Prostate gland (tissue), 2 donors: ENCODE data around the gene MYBPC2. TPM values are rescaled to one million over a fixed set of nuclear protein-coding genes. Genes with fewer than 3 reads are reported as not detected.

Experiments used
- DNase-seq: peaks from one replicate; pipeline ENCODE4 v3.0.0-alpha.2; 2019; ENCODE audit warnings: low spot score
- H3K27ac ChIP-seq, 2 donors: fragments of 200-600 bp; sonication (generic); 2 replicates each; pipeline ENCODE4 v1.5.1; 2017 to 2019
- H3K27me3 ChIP-seq: fragments of 200-600 bp; sonication (generic); replicated peaks from 2 replicates; pipeline ENCODE4 v1.5.1; 2019; ENCODE audit not compliant: insufficient read depth
- H3K36me3 ChIP-seq, 2 donors: fragments of 200-600 bp; sonication (generic); 1 replicate in 1 of 2; 2 replicates in 1 of 2; pipeline versions ENCODE4 v1.5.1 to v1.8.1; 2017 to 2019
- H3K4me1 ChIP-seq: fragments of 200-600 bp; sonication (generic); replicated peaks from 2 replicates; pipeline ENCODE4 v1.5.1; 2019
- H3K4me3 ChIP-seq, 2 donors: fragments of 200-600 bp; sonication (generic); 2 replicates each; pipeline ENCODE4 v1.5.1; 2017 to 2019
- H3K9me3 ChIP-seq: fragments of 200-600 bp; sonication (generic); 2 replicates; pipeline ENCODE4 v1.5.1; 2017
- POLR2A ChIP-seq: fragments of 450-650 bp; IDR thresholded peaks from one replicate; pipeline ENCODE4 v1.6.1; 2016; ENCODE audit warnings: antibody characterized with exemption, mild to moderate bottlenecking
- POLR2AphosphoS5 ChIP-seq: sonication (generic); formaldehyde crosslinking; IDR thresholded peaks from one replicate; pipeline ENCODE4 v1.6.1; 2017; ENCODE audit warnings: antibody characterized with exemption
- WGBS: methylation state at CpG from one replicate; pipeline ENCODE4 v1.1.5; 2018; 5-methylcytosine and 5-hydroxymethylcytosine counted together
- intact Hi-C: fragments of 100-400 bp; cut with DNase I; formaldehyde crosslinking; loops from one replicate; pipeline ENCODE4 v1.14.2; 2022
- total RNA-seq, 2 donors: library from RNA; depleted of rRNA; stranded (reverse); fragments of >200 nt; gene quantifications; one replicate each; pipeline ENCODE4 v1.1.0, GENCODE V29; 2016
- TF ChIP-seq, protein P1 (sequence below), 4 experiments: fragments of 200-600 bp in 2 of 4; fragments of 450-650 bp in 2 of 4; sonication (generic) in 2 of 4; IDR thresholded peaks; 1 replicate in 3 of 4; 2 replicates in 1 of 4; pipeline ENCODE4 v1.5.1; 2016 to 2019; ENCODE audit warnings: antibody characterized with exemption in 4 of 4, mild to moderate bottlenecking in 2 of 4, moderate library complexity in 2 of 4

The MYBPC2 gene
- total RNA-seq, 2 donors from 2014 or later, result 0.09 to 0.34 TPM

DNA sequence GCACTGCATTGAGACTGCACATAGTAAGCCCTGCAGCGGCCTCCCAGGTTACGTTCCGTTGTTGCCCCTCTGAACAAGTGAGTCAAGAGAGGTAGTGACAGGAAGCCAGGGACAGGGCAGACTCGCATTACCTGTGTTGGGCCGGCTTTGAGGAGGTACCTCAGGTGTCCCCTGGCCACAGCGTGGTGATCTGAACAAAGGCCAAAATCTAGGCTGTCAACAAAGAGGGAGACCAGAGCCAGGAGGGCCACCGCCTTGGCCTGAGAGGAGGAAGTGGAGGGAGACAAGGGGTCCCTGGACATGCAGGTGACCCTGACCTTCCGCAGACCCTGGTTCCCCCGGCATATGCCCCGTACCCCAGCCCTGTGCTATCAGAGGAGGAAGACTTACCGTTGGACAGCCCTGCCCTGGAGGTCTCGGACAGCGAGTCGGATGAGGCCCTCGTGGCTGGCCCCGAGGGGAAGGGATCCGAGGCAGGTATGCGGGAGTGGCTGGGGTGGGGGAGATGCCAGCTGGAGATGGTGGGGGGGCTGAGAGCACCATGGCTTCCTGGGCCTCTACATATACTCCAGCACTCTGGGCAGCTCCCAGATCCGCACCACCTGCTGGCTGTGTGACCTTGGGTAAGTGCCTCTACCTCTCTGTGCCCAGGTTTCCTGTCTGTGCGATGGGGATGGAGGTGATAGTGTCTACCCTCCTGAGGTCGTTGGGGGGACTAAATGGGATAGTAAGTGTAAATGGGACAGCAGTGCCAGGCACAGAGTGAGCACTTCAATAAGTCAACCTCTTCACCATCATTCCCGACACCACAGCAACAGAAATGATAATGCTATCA, 9.2 kb upstream of the MYBPC2 start:
- intact Hi-C loops, result no loop called here
- WGBS, result 77% methylated on average over 22 of the region's 22 CpGs
- Histone ChIP-seq H3K4me1 (no peaks in the 10 kb centered on the region), H3K4me3 (no peak overlapping the region), H3K36me3 (no peaks in the 10 kb centered on the region), H3K9me3 (no peaks in the 10 kb centered on the region), H3K27ac (no peak overlapping the region), H3K27me3 (peaks cover 3% of the 10 kb centered on the region)
- no peak for DNase-seq
- TF ChIP-seq, protein P1, sequence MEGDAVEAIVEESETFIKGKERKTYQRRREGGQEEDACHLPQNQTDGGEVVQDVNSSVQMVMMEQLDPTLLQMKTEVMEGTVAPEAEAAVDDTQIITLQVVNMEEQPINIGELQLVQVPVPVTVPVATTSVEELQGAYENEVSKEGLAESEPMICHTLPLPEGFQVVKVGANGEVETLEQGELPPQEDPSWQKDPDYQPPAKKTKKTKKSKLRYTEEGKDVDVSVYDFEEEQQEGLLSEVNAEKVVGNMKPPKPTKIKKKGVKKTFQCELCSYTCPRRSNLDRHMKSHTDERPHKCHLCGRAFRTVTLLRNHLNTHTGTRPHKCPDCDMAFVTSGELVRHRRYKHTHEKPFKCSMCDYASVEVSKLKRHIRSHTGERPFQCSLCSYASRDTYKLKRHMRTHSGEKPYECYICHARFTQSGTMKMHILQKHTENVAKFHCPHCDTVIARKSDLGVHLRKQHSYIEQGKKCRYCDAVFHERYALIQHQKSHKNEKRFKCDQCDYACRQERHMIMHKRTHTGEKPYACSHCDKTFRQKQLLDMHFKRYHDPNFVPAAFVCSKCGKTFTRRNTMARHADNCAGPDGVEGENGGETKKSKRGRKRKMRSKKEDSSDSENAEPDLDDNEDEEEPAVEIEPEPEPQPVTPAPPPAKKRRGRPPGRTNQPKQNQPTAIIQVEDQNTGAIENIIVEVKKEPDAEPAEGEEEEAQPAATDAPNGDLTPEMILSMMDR (IDR thresholded peaks at IDR 0.05), result no peak
- TF ChIP-seq POLR2AphosphoS5, result no peak
- TF ChIP-seq POLR2A, result no peak

DNA sequence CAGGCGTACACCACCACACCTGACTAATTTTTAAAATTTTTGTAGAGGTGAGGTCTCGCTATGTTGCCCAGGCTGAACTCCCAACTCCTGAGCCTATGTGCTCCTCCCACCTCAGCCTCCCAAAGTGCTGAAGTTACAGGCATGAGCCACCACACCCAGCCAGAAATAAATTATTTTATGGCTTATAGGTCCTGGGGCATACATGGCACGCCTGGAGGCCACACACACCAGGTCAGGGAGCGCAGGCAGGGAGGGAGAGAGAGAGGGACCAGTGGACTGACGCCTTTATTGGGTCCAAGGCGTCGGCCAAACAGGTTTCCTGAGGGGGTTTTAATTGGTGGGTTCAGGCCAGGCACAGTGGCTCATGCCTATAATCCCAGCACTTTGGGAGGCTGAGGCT, 7.1 kb upstream of the MYBPC2 start:
- H3K27ac ChIP-seq, result no peak overlapping the region
- 77% methylated on average over 7 of the region's 7 CpGs for WGBS
- H3K36me3 ChIP-seq, result no peaks in the 10 kb centered on the region
- TF ChIP-seq, protein P1 (IDR thresholded peaks at IDR 0.05), result no peak
- TF ChIP-seq POLR2A (no peak), POLR2AphosphoS5 (no peak)
- H3K9me3 ChIP-seq, result no peaks in the 10 kb centered on the region
- no peak for DNase-seq
- intact Hi-C loops, result no loop called here
- H3K4me3 ChIP-seq, result no peak overlapping the region
- H3K27me3 ChIP-seq, result no peaks in the 10 kb centered on the region
- no peaks in the 10 kb centered on the region for H3K4me1 ChIP-seq

DNA sequence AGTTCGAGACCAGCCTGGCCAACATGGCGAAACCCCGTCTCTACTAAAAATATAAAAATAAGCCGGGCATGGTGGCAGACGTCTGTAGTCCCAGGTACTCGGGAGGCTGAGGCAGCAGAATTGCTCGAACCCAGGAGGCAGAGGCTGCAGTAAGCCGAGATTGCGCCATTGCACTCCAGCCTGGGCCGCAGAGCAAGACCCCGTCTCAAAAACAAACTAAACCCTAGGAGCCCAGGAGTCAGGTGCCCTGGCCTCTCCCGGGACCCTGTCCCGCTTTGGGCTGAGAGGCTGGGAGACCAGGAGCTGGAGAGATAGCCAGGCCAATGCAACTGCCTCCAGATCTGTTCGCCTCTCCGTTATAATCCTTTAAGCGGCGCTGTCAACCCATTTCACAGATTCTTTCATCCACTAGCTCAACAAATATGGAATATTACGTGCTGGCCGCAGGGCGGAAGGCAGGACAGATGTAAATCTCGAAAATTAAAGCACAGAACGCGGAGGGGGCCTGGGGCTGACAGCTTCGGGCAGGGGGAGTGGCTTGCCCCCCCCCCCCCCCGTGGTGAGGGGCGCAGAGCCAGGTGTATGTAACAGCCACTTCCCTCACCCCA, 5.3 kb upstream of the MYBPC2 start:
- Histone ChIP-seq H3K4me1 (no peaks in the 10 kb centered on the region), H3K27me3 (no peaks in the 10 kb centered on the region), H3K36me3 (no peaks in the 10 kb centered on the region), H3K4me3 (peak overlapping the region; percentile 13 to 22), H3K27ac (no peak overlapping the region), H3K9me3 (no peaks in the 10 kb centered on the region)
- no peak for TF ChIP-seq POLR2A
- no peak for TF ChIP-seq POLR2AphosphoS5
- TF ChIP-seq, protein P1 (IDR thresholded peaks at IDR 0.05), result no peak
- DNase-seq, result no peak
- 80% methylated on average over 26 of the region's 26 CpGs for WGBS
- intact Hi-C loops, result no loop called here

DNA sequence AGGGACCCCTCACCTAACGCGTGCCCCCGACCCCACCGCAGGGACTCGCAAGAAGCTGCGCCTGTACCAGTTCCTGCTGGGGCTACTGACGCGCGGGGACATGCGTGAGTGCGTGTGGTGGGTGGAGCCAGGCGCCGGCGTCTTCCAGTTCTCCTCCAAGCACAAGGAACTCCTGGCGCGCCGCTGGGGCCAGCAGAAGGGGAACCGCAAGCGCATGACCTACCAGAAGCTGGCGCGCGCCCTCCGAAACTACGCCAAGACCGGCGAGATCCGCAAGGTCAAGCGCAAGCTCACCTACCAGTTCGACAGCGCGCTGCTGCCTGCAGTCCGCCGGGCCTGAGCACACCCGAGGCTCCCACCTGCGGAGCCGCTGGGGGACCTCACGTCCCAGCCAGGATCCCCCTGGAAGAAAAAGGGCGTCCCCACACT, 4.7 kb upstream of the MYBPC2 start:
- DNase-seq, result peak; percentile 74
- no peaks in the 10 kb centered on the region for H3K4me1 ChIP-seq
- H3K27ac ChIP-seq, result no peak overlapping the region
- no peaks in the 10 kb centered on the region for H3K9me3 ChIP-seq
- no peaks in the 10 kb centered on the region for H3K27me3 ChIP-seq
- intact Hi-C loops, result no loop called here
- WGBS, result 12% methylated on average over 19 of the region's 38 CpGs
- peak overlapping the region; percentile 13 to 22 for H3K4me3 ChIP-seq
- peak; percentile 67 for TF ChIP-seq POLR2A
- TF ChIP-seq POLR2AphosphoS5, result peak; percentile 50
- TF ChIP-seq, protein P1 (IDR thresholded peaks at IDR 0.05), result no peak
- no peaks in the 10 kb centered on the region for H3K36me3 ChIP-seq
